Neural progenitor cell (in vitro differentiated cells): ENCODE data around the gene SEMA4D. TPM values are rescaled to one million over a fixed set of nuclear protein-coding genes. Genes with fewer than 3 reads are reported as not detected.

Source experiments
- DNase-seq: peaks from one replicate; pipeline ENCODE4 v3.0.0-alpha.2; 2016; ENCODE audit warnings: low spot score
- H2AFZ ChIP-seq: fragments of 200-600 bp; sonication (generic); replicated peaks from 2 replicates; pipeline ENCODE4 v1.6.1; 2016; ENCODE audit warnings: antibody characterized with exemption
- H3F3A ChIP-seq: fragments of 200-600 bp; sonication (generic); 2 replicates; pipeline ENCODE4 v1.6.1; 2016; ENCODE audit warnings: antibody characterized with exemption, low read depth
- H3K27ac ChIP-seq: fragments of 200-600 bp; sonication (generic); 2 replicates; pipeline ENCODE4 v1.5.1; 2016; ENCODE audit warnings: mild to moderate bottlenecking
- H3K27me3 ChIP-seq: fragments of 200-600 bp; sonication (generic); 2 replicates; pipeline ENCODE4 v1.6.1; 2016; ENCODE audit warnings: mild to moderate bottlenecking, moderate library complexity
- H3K36me3 ChIP-seq: fragments of 200-600 bp; sonication (generic); 2 replicates; pipeline ENCODE4 v1.5.1; 2016
- H3K4me1 ChIP-seq: fragments of 200-600 bp; sonication (generic); 2 replicates; pipeline ENCODE4 v1.6.1; 2016; ENCODE audit warnings: mixed run types
- H3K4me2 ChIP-seq: fragments of 200-600 bp; sonication (generic); 2 replicates; pipeline ENCODE4 v1.6.1; 2016
- H3K4me3 ChIP-seq: fragments of 200-600 bp; sonication (generic); 2 replicates; pipeline ENCODE4 v1.5.1; 2016
- H3K79me2 ChIP-seq: fragments of 200-600 bp; sonication (generic); 2 replicates; pipeline ENCODE4 v1.6.1; 2016; ENCODE audit warnings: low read depth
- H3K9ac ChIP-seq: fragments of 200-600 bp; sonication (generic); 2 replicates; pipeline ENCODE4 v1.6.1; 2016
- H3K9me3 ChIP-seq: fragments of 200-600 bp; sonication (generic); 2 replicates; pipeline ENCODE4 v1.5.1; 2016; ENCODE audit warnings: low read depth
- H4K20me1 ChIP-seq: fragments of 200-600 bp; sonication (generic); 2 replicates; pipeline ENCODE4 v1.6.1; 2016; ENCODE audit warnings: low read depth
- H3K27ac Mint-ChIP-seq: 3 replicates; pipeline ENCODE4 v1.8.0; 2021; ENCODE audit warnings: mixed read lengths
- H3K27me3 Mint-ChIP-seq: 2 replicates; pipeline ENCODE4 v1.8.0; 2022; ENCODE audit warnings: low read depth, mild to moderate bottlenecking, inconsistent platforms, moderate library complexity, mixed read lengths; ENCODE audit not compliant: insufficient read depth
- H3K36me3 Mint-ChIP-seq: 3 replicates; pipeline ENCODE4 v1.8.0; 2021; ENCODE audit warnings: mixed read lengths
- H3K4me1 Mint-ChIP-seq: 3 replicates; pipeline ENCODE4 v1.8.0; 2021; ENCODE audit warnings: mixed read lengths
- H3K4me3 Mint-ChIP-seq: 3 replicates; pipeline ENCODE4 v1.8.0; 2021; ENCODE audit warnings: mild to moderate bottlenecking, moderate library complexity, mixed read lengths
- H3K9me3 Mint-ChIP-seq: 3 replicates; pipeline ENCODE4 v1.8.0; 2020; ENCODE audit warnings: mixed read lengths
- EZH2 ChIP-seq: fragments of 200-600 bp; sonication (generic); IDR thresholded peaks from 2 replicates; pipeline ENCODE4 v1.6.1; 2017; ENCODE audit warnings: antibody characterized with exemption, mild to moderate bottlenecking, moderate library complexity
- EZH2phosphoT487 ChIP-seq: fragments of 200-600 bp; sonication (generic); IDR thresholded peaks from 2 replicates; pipeline ENCODE4 v1.6.1; 2017; ENCODE audit warnings: antibody characterized with exemption
- total RNA-seq: library from RNA; depleted of rRNA; stranded (reverse); fragments of >200 nt; gene quantifications from 2 replicates; pipeline ENCODE4 v1.2.3, GENCODE V29; 2015; ENCODE audit warnings: low replicate concordance
- TF ChIP-seq, protein P1 (sequence below): fragments of 200-600 bp; sonication (generic); IDR thresholded peaks from 2 replicates; pipeline ENCODE4 v1.5.1; 2017; ENCODE audit warnings: antibody characterized with exemption, mild to moderate bottlenecking

Gene SEMA4D
- total RNA-seq, 1 donor from 2014 or later = 19.1 TPM

DNA sequence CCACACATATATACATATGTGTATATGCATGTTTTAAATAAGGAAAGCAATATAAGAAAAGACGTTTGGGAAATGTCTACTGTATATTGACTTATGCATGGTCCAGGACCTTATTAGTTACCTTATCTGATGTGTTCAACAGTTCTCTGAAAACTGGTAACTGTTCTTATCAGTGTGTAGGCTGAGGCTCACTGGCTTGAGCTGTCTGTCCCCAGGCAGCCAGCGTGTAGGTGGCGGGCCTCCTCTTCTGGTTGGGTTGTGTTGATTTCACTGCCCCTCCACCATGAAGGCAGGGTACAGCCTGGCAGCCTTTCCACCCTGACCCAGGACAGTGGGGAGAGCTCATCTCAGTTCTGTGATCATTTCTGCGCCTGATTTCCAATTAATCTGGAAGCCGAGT lies 38.7 kb upstream of the SEMA4D start:
- no peak overlapping the region for H3K4me2 ChIP-seq
- no peak for DNase-seq
- no peaks in the 10 kb centered on the region for H3K79me2 ChIP-seq
- H3F3A ChIP-seq = no peaks in the 10 kb centered on the region
- no peaks in the 10 kb centered on the region for H3K4me1 ChIP-seq
- TF ChIP-seq EZH2 = no peak
- TF ChIP-seq, protein P1, sequence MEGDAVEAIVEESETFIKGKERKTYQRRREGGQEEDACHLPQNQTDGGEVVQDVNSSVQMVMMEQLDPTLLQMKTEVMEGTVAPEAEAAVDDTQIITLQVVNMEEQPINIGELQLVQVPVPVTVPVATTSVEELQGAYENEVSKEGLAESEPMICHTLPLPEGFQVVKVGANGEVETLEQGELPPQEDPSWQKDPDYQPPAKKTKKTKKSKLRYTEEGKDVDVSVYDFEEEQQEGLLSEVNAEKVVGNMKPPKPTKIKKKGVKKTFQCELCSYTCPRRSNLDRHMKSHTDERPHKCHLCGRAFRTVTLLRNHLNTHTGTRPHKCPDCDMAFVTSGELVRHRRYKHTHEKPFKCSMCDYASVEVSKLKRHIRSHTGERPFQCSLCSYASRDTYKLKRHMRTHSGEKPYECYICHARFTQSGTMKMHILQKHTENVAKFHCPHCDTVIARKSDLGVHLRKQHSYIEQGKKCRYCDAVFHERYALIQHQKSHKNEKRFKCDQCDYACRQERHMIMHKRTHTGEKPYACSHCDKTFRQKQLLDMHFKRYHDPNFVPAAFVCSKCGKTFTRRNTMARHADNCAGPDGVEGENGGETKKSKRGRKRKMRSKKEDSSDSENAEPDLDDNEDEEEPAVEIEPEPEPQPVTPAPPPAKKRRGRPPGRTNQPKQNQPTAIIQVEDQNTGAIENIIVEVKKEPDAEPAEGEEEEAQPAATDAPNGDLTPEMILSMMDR = no peak
- TF ChIP-seq EZH2phosphoT487 = no peak
- Mint-ChIP-seq H3K4me1 (peaks cover 12% of the 10 kb centered on the region), H3K9me3 (no peaks in the 10 kb centered on the region), H3K36me3 (no peaks in the 10 kb centered on the region), H3K27ac (no peak overlapping the region), H3K27me3 (peaks cover 5% of the 10 kb centered on the region), H3K4me3 (no peak overlapping the region)
- H4K20me1 ChIP-seq = no peaks in the 10 kb centered on the region
- no peak overlapping the region for H3K9ac ChIP-seq
- no peak overlapping the region for H3K27ac ChIP-seq
- no peak overlapping the region for H3K4me3 ChIP-seq
- H3K9me3 ChIP-seq = no peaks in the 10 kb centered on the region
- H3K36me3 ChIP-seq = no peaks in the 10 kb centered on the region
- no peak overlapping the region for H2AFZ ChIP-seq
- no peaks in the 10 kb centered on the region for H3K27me3 ChIP-seq

DNA sequence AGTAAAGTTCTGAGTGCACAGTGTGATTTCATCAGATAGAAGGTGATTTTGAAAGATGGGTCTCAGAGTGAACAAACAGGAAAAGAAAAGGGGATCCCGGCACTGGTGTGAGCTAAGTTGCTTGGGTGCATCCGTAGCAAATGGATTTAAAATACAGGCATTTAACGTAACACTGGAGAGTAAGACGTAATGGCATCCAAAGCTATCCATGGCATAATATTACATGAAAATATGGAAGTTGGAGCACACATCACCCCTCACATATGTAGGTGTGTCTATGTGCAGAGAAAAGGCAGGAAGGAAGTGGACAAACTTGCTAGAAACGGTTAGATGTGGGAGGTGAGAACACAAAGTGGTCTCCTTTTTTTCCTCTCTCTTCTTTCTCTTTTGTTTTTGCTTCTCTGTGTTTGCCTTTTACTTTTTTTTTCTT lies 38.2 kb upstream of the SEMA4D start:
- Histone ChIP-seq H3F3A (no peaks in the 10 kb centered on the region), H3K4me3 (no peak overlapping the region), H3K9me3 (no peaks in the 10 kb centered on the region), H3K4me1 (no peaks in the 10 kb centered on the region), H3K36me3 (no peaks in the 10 kb centered on the region), H3K79me2 (no peaks in the 10 kb centered on the region), H3K27me3 (no peaks in the 10 kb centered on the region), H3K27ac (no peak overlapping the region), H2AFZ (no peak overlapping the region), H3K4me2 (no peak overlapping the region), H3K9ac (no peak overlapping the region), H4K20me1 (no peaks in the 10 kb centered on the region)
- Mint-ChIP-seq H3K9me3 (peaks cover under 1% of the 10 kb centered on the region), H3K4me1 (peaks cover 12% of the 10 kb centered on the region), H3K27ac (no peak overlapping the region), H3K4me3 (no peak overlapping the region), H3K27me3 (peaks cover 5% of the 10 kb centered on the region), H3K36me3 (no peaks in the 10 kb centered on the region)
- DNase-seq = no peak
- TF ChIP-seq EZH2 (no peak), EZH2phosphoT487 (no peak)
- TF ChIP-seq, protein P1 = no peak

DNA sequence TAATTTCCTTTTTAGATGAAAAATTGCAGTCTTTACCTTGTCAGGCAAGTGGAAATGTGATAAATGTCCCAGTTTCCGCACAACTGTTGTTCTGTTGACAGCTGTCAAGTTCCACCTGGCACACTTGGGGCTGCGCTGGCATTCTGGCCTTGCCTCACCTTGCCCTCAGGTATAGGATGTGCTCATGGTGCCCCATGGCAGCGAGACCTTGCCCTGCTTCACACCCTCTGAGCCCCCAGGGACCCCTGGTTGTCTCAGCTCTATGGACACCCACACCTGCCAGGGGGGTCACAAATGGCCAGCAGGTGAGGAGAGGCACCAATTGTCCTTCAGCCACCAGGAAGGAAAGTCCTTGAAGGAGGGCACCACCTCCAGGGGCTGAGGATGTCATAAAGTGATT lies 37.5 kb upstream of the SEMA4D start:
- DNase-seq = no peak
- Mint-ChIP-seq H3K27ac (no peak overlapping the region), H3K36me3 (no peaks in the 10 kb centered on the region), H3K27me3 (peaks cover 5% of the 10 kb centered on the region), H3K9me3 (peaks cover 5% of the 10 kb centered on the region), H3K4me1 (peaks cover 12% of the 10 kb centered on the region), H3K4me3 (no peak overlapping the region)
- H3K9ac ChIP-seq = no peak overlapping the region
- H3K4me2 ChIP-seq = no peak overlapping the region
- no peaks in the 10 kb centered on the region for H3K36me3 ChIP-seq
- no peaks in the 10 kb centered on the region for H3K27me3 ChIP-seq
- H3F3A ChIP-seq = no peaks in the 10 kb centered on the region
- H3K4me1 ChIP-seq = no peaks in the 10 kb centered on the region
- no peak overlapping the region for H3K27ac ChIP-seq
- no peak overlapping the region for H3K4me3 ChIP-seq
- H3K9me3 ChIP-seq = no peaks in the 10 kb centered on the region
- no peak for TF ChIP-seq EZH2
- TF ChIP-seq, protein P1 = no peak
- TF ChIP-seq EZH2phosphoT487 = no peak
- H4K20me1 ChIP-seq = no peaks in the 10 kb centered on the region
- H3K79me2 ChIP-seq = no peaks in the 10 kb centered on the region
- no peak overlapping the region for H2AFZ ChIP-seq
